SU-DHL-6 (cell line): ENCODE data around the gene AP5Z1.

Source experiments
- EZH2phosphoT487 ChIP-seq: fragments of 200-600 bp; sonication (generic), shearing (Covaris generic); conservative IDR thresholded peaks from 2 replicates; pipeline ENCODE4 v1.6.1; 2018; ENCODE audit warnings: mild to moderate bottlenecking, antibody characterized with exemption, low read length, moderate library complexity, mixed read lengths
- TF ChIP-seq, protein P1 (sequence below): fragments of 200-600 bp; sonication (generic); IDR thresholded peaks from one replicate; pipeline ENCODE4 v1.5.1; 2017; ENCODE audit warnings: antibody characterized with exemption, mild to moderate bottlenecking, low read length, moderate library complexity; ENCODE audit not compliant: insufficient read depth, poor library complexity, severe bottlenecking

DNA sequence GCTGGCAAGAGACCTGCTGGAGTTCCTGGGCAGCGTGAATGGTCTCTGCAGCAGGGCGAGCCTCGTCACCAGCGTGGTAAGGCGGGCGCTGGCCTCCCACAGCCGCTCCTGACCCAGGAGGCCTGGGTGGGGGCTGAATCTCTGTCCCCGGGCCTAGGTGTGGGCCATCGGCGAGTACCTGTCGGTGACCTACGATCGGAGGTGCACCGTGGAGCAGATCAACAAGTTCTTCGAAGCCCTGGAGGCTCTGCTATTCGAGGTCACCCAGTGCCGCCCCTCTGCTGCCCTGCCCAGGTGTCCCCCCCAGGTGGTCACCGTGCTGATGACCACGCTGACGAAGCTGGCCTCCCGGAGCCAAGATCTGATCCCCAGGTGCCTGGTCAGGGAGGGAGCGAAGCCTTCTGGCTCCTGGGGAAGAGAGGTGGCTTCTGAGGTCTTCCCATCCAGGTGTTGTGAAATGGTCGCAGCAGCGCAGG, 15.1 kb downstream of the AP5Z1 start:
- TF ChIP-seq, protein P1, sequence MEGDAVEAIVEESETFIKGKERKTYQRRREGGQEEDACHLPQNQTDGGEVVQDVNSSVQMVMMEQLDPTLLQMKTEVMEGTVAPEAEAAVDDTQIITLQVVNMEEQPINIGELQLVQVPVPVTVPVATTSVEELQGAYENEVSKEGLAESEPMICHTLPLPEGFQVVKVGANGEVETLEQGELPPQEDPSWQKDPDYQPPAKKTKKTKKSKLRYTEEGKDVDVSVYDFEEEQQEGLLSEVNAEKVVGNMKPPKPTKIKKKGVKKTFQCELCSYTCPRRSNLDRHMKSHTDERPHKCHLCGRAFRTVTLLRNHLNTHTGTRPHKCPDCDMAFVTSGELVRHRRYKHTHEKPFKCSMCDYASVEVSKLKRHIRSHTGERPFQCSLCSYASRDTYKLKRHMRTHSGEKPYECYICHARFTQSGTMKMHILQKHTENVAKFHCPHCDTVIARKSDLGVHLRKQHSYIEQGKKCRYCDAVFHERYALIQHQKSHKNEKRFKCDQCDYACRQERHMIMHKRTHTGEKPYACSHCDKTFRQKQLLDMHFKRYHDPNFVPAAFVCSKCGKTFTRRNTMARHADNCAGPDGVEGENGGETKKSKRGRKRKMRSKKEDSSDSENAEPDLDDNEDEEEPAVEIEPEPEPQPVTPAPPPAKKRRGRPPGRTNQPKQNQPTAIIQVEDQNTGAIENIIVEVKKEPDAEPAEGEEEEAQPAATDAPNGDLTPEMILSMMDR: no peak
- TF ChIP-seq EZH2phosphoT487: no peak
